Stomach (tissue), 9 donors: ENCODE data around the gene KCNQ1. TPM values are rescaled to one million over a fixed set of nuclear protein-coding genes. Genes with fewer than 3 reads are reported as not detected.

ENCODE experiments used
- DNase-seq, 2 donors: peaks; one replicate each; pipeline versions ENCODE4 v3.0.0 to v3.0.0-alpha.2; 2013 to 2019
- H3K27ac ChIP-seq, 5 donors: fragments of 200-600 bp in 4 of 5; sonication (generic) in 4 of 5; one replicate each; pipeline ENCODE4 v1.5.1; 2013 to 2019; ENCODE audit warnings: mild to moderate bottlenecking in 1 of 5, moderate library complexity in 1 of 5
- H3K27me3 ChIP-seq, 3 donors: fragments of 200-600 bp; sonication (generic); one replicate each; pipeline ENCODE4 v1.5.1; 2017 to 2019; ENCODE audit warnings: mixed run types in 1 of 3
- H3K36me3 ChIP-seq, 4 donors: fragments of 200-600 bp; sonication (generic); 1 replicate in 3 of 4; 2 replicates in 1 of 4; pipeline ENCODE4 v1.5.1; 2016 to 2019
- H3K4me1 ChIP-seq, 4 donors: fragments of 200-600 bp; sonication (generic); one replicate each; pipeline ENCODE4 v1.5.1; 2016 to 2019
- H3K4me3 ChIP-seq, 4 donors: fragments of 200-600 bp; sonication (generic) in 3 of 4; one replicate each; pipeline ENCODE4 v1.5.1; 2016 to 2019; ENCODE audit warnings: mild to moderate bottlenecking in 1 of 4
- H3K9me3 ChIP-seq, 4 donors: fragments of 200-600 bp; sonication (generic); one replicate each; pipeline ENCODE4 v1.5.1; 2016 to 2019
- EP300 ChIP-seq: sonication (generic); formaldehyde crosslinking; IDR thresholded peaks from one replicate; pipeline ENCODE4 v1.6.1; 2017; ENCODE audit warnings: antibody characterized with exemption
- POLR2A ChIP-seq, 4 donors: fragments of 450-650 bp; IDR thresholded peaks; one replicate each; pipeline ENCODE4 v1.6.1; 2016; ENCODE audit warnings: antibody characterized with exemption in 4 of 4, control low read depth in 2 of 4, mild to moderate bottlenecking in 1 of 4, moderate library complexity in 1 of 4
- POLR2AphosphoS5 ChIP-seq, 3 donors: sonication (generic); formaldehyde crosslinking; IDR thresholded peaks; one replicate each; pipeline ENCODE4 v1.6.1; 2016; ENCODE audit warnings: antibody characterized with exemption in 3 of 3
- WGBS, 5 donors: extraction: QIAGEN DNeasy Blood & Tissue Kit in 3 of 5; methylation state at CpG; one replicate each; pipeline versions ENCODE4 v1.1.5 to v1.1.7; 2013 to 2018; 5-methylcytosine and 5-hydroxymethylcytosine counted together
- intact Hi-C: fragments of 100-400 bp; cut with DNase I; formaldehyde crosslinking; loops from one replicate; pipeline ENCODE4 v1.15.1; 2023; ENCODE audit warnings: low total_unique reads
- polyA plus RNA-seq, 3 donors: library from polyadenylated mRNA; stranded (reverse); fragments of 200-250 nt; gene quantifications; one replicate each; pipeline ENCODE4 v1.2.3, GENCODE V29; 2013
- total RNA-seq, 5 donors: library from RNA; depleted of rRNA; stranded (reverse); fragments of >200 nt; gene quantifications; one replicate each; pipeline versions ENCODE4 v1.1.0 to v1.2.3, GENCODE V29; 2014 to 2016
- TF ChIP-seq, protein P1 (sequence below), 7 experiments: fragments of 450-650 bp in 4 of 7; fragments of 200-600 bp in 3 of 7; sonication (generic) in 3 of 7; IDR thresholded peaks; one replicate each; pipeline ENCODE4 v1.5.1; 2016 to 2019; ENCODE audit warnings: antibody characterized with exemption in 7 of 7, control low read depth in 2 of 7, mild to moderate bottlenecking in 1 of 7
- donor health status: healthy with polysubstance abuse.
- donor health status: Bipolar disorder and iron deficiency.
- donor health status: healthy.

Gene KCNQ1
- total and polyA plus RNA-seq, 8 donors, result 12.1 to 155 (median 49.0) TPM

DNA sequence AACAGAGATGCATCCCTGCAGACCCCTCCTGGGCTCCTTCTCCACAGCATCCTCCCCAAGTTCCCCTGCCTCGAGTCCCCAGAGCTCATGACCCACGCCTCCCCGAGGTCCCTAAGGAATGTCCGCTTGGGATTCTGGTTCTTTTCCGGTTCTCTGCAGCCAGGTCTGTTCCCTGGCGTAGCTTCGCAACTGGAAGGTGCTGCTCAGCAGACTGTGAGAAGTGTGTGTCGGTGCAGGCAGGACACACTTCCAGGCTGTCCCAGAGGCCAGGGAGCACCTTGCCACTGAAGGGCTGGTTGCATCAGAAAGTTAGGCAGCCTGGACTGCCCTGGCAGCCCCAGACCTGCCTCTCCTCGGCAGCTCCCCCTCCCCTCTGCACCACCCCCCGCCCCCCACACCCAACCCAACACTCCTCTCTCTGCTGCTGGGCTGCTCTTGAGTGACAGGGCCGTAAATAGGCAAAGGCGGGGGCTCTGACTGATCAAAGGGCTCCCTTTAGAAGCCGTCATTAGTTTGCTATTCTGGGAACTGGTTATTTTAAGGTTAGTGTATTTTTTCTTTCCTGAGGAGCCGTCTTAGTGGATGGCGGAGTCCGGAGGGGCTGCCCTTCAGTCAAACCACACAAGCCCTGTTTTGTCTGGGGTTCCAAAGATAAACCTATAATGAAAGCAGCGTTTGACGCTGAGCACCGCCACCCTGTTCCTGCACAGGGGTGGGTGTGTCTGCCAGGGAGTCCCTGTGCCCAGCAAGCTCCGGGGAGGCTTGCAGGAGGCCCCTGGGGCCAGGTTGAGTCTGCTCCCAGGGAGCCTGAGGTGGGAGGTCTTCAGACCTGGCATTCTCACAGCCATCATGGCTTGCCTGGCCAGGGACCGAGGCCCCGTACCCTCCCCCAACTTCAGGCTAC is 343.6 kb downstream of the KCNQ1 start:
- no peak overlapping the region for H3K4me3 ChIP-seq
- 32 to 50% (median 48%) methylated on average over 16 to 22 of the region's 22 CpGs for WGBS, 5 donors

DNA sequence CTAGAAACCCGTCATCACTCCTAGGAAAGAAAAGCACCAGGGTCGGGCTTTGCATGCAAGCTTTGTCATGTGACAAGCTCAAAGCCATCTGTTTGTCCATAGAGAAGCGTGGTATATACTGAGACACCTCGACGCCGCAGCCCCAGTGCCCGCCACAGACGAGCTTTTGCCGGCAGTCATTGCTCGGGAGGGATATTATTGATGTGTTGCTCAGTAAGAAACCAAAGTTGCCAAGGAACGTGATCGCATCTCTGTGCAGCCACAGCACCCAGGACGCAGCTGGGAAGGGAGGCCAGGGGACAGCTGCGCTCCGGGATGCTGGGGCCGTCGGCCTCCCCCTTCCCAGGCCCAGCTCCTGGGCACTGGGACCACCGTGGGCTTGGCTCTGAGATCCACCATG is 344.5 kb downstream of the KCNQ1 start:
- TF ChIP-seq EP300 (no peak), POLR2A (IDR thresholded peaks at IDR 0.05) (no peak), POLR2AphosphoS5 (IDR thresholded peaks at IDR 0.05) (no peak)
- TF ChIP-seq, protein P1, sequence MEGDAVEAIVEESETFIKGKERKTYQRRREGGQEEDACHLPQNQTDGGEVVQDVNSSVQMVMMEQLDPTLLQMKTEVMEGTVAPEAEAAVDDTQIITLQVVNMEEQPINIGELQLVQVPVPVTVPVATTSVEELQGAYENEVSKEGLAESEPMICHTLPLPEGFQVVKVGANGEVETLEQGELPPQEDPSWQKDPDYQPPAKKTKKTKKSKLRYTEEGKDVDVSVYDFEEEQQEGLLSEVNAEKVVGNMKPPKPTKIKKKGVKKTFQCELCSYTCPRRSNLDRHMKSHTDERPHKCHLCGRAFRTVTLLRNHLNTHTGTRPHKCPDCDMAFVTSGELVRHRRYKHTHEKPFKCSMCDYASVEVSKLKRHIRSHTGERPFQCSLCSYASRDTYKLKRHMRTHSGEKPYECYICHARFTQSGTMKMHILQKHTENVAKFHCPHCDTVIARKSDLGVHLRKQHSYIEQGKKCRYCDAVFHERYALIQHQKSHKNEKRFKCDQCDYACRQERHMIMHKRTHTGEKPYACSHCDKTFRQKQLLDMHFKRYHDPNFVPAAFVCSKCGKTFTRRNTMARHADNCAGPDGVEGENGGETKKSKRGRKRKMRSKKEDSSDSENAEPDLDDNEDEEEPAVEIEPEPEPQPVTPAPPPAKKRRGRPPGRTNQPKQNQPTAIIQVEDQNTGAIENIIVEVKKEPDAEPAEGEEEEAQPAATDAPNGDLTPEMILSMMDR (IDR thresholded peaks at IDR 0.05), result no peak
- H3K4me1 ChIP-seq, result peaks cover 6 to 35% (median 33%) of the 10 kb centered on the region in 4 donors
- H3K4me3 ChIP-seq, result no peak overlapping the region
- H3K9me3 ChIP-seq, result no peaks in the 10 kb centered on the region
- WGBS, 5 donors, result 86 to 94% (median 88%) methylated on average over 18 of the region's 18 CpGs
- H3K27ac ChIP-seq, result peak overlapping the region in 1 of 5 donors; percentile 66
- intact Hi-C loops, result no loop called here
- peak in 1 of 2 donors; percentile 23 for DNase-seq
- H3K36me3 ChIP-seq, result no peaks in the 10 kb centered on the region
- peaks cover 0 to 5% (median 0%) of the 10 kb centered on the region in 3 donors for H3K27me3 ChIP-seq

More for the DNA sequence above, 343.6 kb downstream of the KCNQ1 start:
- no peaks in the 10 kb centered on the region for H3K9me3 ChIP-seq
- peak; percentile 45 to 82 for DNase-seq
- TF ChIP-seq EP300 (no peak), POLR2AphosphoS5 (IDR thresholded peaks at IDR 0.05) (no peak), POLR2A (IDR thresholded peaks at IDR 0.05) (no peak)
- TF ChIP-seq, protein P1 (IDR thresholded peaks at IDR 0.05), result no peak
- intact Hi-C loops, result no loop called here
- peaks cover 6 to 43% (median 37%) of the 10 kb centered on the region in 4 donors for H3K4me1 ChIP-seq
- no peaks in the 10 kb centered on the region for H3K36me3 ChIP-seq
- peak overlapping the region; percentile 45 to 77 (median 57) for H3K27ac ChIP-seq
- H3K27me3 ChIP-seq, result peaks cover 0 to 5% (median 0%) of the 10 kb centered on the region in 3 donors

DNA sequence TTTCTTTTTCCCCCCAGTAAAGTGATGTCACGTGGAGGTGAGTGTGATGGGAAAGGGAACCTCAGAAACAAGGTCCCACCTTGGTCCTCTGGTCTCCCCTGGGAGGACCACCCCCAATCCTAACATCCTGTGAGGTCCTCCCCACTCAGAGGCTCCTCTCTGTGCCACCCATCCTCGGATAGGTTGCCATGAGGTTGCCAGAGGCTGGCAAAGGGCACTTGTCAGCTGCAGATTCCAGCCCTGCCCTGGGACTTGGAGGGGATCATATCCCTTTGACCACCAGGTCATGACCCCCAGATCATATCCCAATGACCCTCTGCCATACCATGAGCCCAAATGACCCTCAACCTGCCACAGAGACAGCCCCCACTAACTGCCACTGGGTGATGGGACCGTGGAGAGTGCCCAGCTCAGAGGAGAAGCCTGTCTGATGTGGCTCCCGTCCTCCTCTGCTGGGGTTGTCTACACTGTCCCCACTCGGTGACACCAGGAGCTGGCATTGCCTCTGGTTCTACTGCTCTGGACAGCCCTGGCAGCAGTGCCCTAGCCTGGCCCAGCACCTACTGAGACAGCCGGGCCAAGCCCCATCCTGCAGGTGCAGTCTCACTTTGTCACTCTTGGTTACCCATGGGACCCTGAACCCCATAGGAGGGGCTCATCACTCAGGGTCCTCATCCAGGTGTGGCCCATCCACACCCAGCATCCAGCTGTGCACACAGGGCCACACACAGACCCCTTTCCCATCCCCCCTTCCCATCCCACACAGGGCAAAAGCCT is 345.2 kb downstream of the KCNQ1 start:
- H3K4me1 ChIP-seq, result peaks cover 6 to 35% (median 33%) of the 10 kb centered on the region in 4 donors
- DNase-seq, result peak in 1 of 2 donors; percentile 23
- H3K9me3 ChIP-seq, result no peaks in the 10 kb centered on the region
- H3K27me3 ChIP-seq, result peaks cover 0 to 5% (median 0%) of the 10 kb centered on the region in 3 donors
- WGBS, 5 donors, result 87 to 100% (median 93%) methylated on average over 3 to 6 of the region's 6 CpGs
- TF ChIP-seq POLR2A (IDR thresholded peaks at IDR 0.05), result no peak
- TF ChIP-seq POLR2AphosphoS5 (IDR thresholded peaks at IDR 0.05), result no peak
- TF ChIP-seq EP300, result no peak
- TF ChIP-seq, protein P1 (IDR thresholded peaks at IDR 0.05), result no peak
- peak overlapping the region in 1 of 5 donors; percentile 66 for H3K27ac ChIP-seq
- intact Hi-C loops, result no loop called here
- H3K4me3 ChIP-seq, result no peak overlapping the region
- H3K36me3 ChIP-seq, result no peaks in the 10 kb centered on the region

GRCh38 chr11:2790568-2790921 is 345.7 kb downstream of the KCNQ1 start:
- WGBS, 5 donors, result 94 to 100% (median 98%) methylated on average over 12 to 14 of the region's 14 CpGs
- peaks cover 6 to 35% (median 33%) of the 10 kb centered on the region in 4 donors for H3K4me1 ChIP-seq
- DNase-seq, result peak in 1 of 2 donors; percentile 19
- no peaks in the 10 kb centered on the region for H3K9me3 ChIP-seq
- H3K27me3 ChIP-seq, result peaks cover 0 to 5% (median 0%) of the 10 kb centered on the region in 3 donors
- no peaks in the 10 kb centered on the region for H3K36me3 ChIP-seq
- H3K4me3 ChIP-seq, result no peak overlapping the region
- H3K27ac ChIP-seq, result peak overlapping the region in 1 of 5 donors; percentile 80
- intact Hi-C loops, result no loop called here
- TF ChIP-seq EP300 (no peak), POLR2AphosphoS5 (IDR thresholded peaks at IDR 0.05) (no peak), POLR2A (IDR thresholded peaks at IDR 0.05) (no peak)
- TF ChIP-seq, protein P1 (IDR thresholded peaks at IDR 0.05), result no peak
